Adrenal gland (tissue), 12 donors: ENCODE data around the gene CTDSPL. TPM values are rescaled to one million over a fixed set of nuclear protein-coding genes. Genes with fewer than 3 reads are reported as not detected.

ENCODE experiments used
- DNase-seq, 7 donors: peaks; one replicate each; pipeline ENCODE4 v3.0.0-alpha.2; 2019 to 2020
- H3K27ac ChIP-seq, 5 donors: fragments of 200-600 bp; sonication (generic) in 4 of 5; 1 replicate in 3 of 5; 2 replicates in 2 of 5; pipeline versions ENCODE4 v1.5.1 to v1.8.0; 2016 to 2020; ENCODE audit warnings: mild to moderate bottlenecking in 1 of 5
- H3K27me3 ChIP-seq: fragments of 200-600 bp; 2 replicates; pipeline ENCODE4 v1.8.0; 2021
- H3K36me3 ChIP-seq, 2 donors: fragments of 200-600 bp; replicated peaks in 1 of 2; 1 replicate in 1 of 2; 2 replicates in 1 of 2; pipeline versions ENCODE4 v1.5.1 to v1.8.0; 2018 to 2022
- H3K4me1 ChIP-seq, 2 donors: fragments of 200-600 bp; replicated peaks in 1 of 2; 1 replicate in 1 of 2; 2 replicates in 1 of 2; pipeline versions ENCODE4 v1.5.1 to v1.8.0; 2018 to 2021
- H3K4me3 ChIP-seq, 4 donors: fragments of 200-600 bp; sonication (generic) in 3 of 4; one replicate each; pipeline ENCODE4 v1.5.1; 2016 to 2018
- H3K9me3 ChIP-seq, 3 donors: fragments of 200-600 bp; sonication (generic) in 1 of 3; replicated peaks in 1 of 3; 1 replicate in 2 of 3; 2 replicates in 1 of 3; pipeline versions ENCODE4 v1.5.1 to v1.8.0; 2016 to 2021
- POLR2A ChIP-seq, 2 donors: fragments of 450-650 bp; IDR thresholded peaks; one replicate each; pipeline ENCODE4 v1.6.1; 2017; ENCODE audit warnings: antibody characterized with exemption in 2 of 2, mild to moderate bottlenecking in 2 of 2, moderate library complexity in 1 of 2
- WGBS, 4 donors: extraction: QIAGEN DNeasy Blood & Tissue Kit in 2 of 4; methylation state at CpG; one replicate each; pipeline versions ENCODE4 v1.1.5 to v1.1.7; 2013 to 2017; 5-methylcytosine and 5-hydroxymethylcytosine counted together
- intact Hi-C, 2 donors: fragments of 100-400 bp; cut with DNase I; formaldehyde crosslinking; loops; one replicate each; pipeline versions ENCODE4 v1.14.1 to v1.15.0; 2022 to 2023
- polyA plus RNA-seq, 3 donors: library from polyadenylated mRNA; stranded (reverse); fragments of 200-250 nt in 2 of 3; fragments of 350-450 nt in 1 of 3; fragmentation: Illumina TruSeq in 1 of 3; extraction: RNeasy Lipid Tissue Mini Kit (QIAGEN cat#74804) in 1 of 3; gene quantifications; one replicate each; pipeline ENCODE4 v1.2.3, GENCODE V29; 2013 to 2014
- total RNA-seq, 9 donors: library from RNA; depleted of rRNA in 4 of 9; stranded (reverse); fragments of >200 nt in 4 of 9; fragments of 120-200 nt in 1 of 9; fragmentation: NEBNext Ultra II Directional in 1 of 9; extraction: Animal tissue kit (Norgen Biotek cat#: 25700) in 1 of 9; gene quantifications; one replicate each; pipeline versions ENCODE4 v1.1.0 to v1.2.4, GENCODE V29; 2013 to 2023
- TF ChIP-seq, protein P1 (sequence below), 6 experiments: fragments of 450-650 bp in 4 of 6; fragments of 200-600 bp in 2 of 6; sonication (generic) in 1 of 6; IDR thresholded peaks; 1 replicate in 5 of 6; 2 replicates in 1 of 6; pipeline versions ENCODE4 v1.5.1 to v1.8.0; 2016 to 2021; ENCODE audit warnings: antibody characterized with exemption in 6 of 6, mild to moderate bottlenecking in 2 of 6, moderate library complexity in 1 of 6
- donor health status: healthy with polysubstance abuse.
- donor health status: Bipolar disorder and iron deficiency.
- donor health status: DM: yes; HTN: yes; CAD: no.
- donor health status: DM: no; HTN: no; CAD: no.
- donor health status: DM: no; HTN: no; CAD: no.
- donor health status: DM: yes; HTN: yes; CAD: no.

The CTDSPL gene
- total and polyA plus RNA-seq, 12 donors: 6.4 to 27.7 (median 16.0) TPM

DNA sequence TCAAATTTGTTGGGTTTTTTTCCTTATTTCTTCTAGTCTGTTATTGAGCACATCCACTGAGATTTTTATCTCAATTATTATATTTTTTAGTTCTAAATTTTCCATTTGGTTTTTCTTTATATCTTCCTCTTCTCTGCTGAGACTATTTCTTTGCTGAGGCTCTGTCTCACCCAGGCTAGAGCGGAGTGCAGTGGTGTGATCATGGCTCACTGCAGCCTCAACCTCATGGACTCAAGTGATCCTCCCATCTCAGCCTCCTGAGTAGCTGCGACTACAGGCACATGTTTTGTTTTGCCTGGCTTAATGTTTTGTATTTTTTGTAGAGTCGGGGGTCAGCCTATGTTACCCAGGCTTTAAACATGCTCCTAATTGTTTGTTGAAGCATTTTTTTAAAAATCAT lies 10.2 kb downstream of the CTDSPL start:
- TF ChIP-seq POLR2A (IDR thresholded peaks at IDR 0.05): no peak
- TF ChIP-seq, protein P1, sequence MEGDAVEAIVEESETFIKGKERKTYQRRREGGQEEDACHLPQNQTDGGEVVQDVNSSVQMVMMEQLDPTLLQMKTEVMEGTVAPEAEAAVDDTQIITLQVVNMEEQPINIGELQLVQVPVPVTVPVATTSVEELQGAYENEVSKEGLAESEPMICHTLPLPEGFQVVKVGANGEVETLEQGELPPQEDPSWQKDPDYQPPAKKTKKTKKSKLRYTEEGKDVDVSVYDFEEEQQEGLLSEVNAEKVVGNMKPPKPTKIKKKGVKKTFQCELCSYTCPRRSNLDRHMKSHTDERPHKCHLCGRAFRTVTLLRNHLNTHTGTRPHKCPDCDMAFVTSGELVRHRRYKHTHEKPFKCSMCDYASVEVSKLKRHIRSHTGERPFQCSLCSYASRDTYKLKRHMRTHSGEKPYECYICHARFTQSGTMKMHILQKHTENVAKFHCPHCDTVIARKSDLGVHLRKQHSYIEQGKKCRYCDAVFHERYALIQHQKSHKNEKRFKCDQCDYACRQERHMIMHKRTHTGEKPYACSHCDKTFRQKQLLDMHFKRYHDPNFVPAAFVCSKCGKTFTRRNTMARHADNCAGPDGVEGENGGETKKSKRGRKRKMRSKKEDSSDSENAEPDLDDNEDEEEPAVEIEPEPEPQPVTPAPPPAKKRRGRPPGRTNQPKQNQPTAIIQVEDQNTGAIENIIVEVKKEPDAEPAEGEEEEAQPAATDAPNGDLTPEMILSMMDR (IDR thresholded peaks at IDR 0.05): no peak
- Histone ChIP-seq H3K36me3 (no peaks in the 10 kb centered on the region), H3K9me3 (no peaks in the 10 kb centered on the region), H3K27me3 (no peaks in the 10 kb centered on the region), H3K4me1 (no peaks in the 10 kb centered on the region), H3K27ac (no peak overlapping the region), H3K4me3 (no peak overlapping the region)
- DNase-seq: no peak
- intact Hi-C loops: no loop called here
- 93 to 98% (median 96%) methylated on average over 3 of the region's 3 CpGs for WGBS, 4 donors

DNA sequence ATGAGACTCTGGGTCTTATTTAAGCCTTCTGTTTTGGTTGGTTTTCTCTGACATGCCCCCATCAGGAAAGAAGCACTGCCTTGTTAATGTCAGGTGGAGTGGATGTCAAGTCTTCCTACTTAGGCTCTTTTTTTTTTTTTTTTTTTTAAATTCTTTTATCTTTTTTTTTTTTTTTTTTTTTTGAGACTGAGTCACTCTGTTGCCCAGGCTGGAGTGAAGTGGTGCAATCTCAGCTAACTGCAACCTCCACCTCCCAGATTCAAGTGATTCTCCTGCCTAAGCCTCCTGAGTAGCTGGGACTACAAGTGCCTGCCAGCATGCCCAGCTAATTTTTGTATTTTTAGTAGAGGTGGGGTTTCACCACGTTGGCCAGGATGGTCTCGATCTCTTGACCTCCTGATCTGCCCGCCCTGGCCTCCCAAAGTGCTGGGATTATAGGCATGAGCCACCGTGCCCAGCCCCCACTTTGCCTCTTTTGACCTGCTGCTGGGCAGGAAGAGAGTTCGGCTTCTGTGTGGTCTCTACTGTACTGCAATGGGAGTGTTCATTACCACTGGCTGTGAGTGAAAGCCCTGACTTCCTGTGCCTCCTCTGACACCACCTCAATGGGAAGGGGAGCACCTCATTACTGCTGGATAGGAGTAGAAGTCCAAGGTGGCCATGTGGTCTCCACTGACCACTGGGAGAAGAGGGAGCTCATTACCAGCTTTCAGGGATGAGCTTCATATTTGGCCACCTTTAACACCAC lies 10.9 kb downstream of the CTDSPL start:
- no peaks in the 10 kb centered on the region for H3K36me3 ChIP-seq
- no peaks in the 10 kb centered on the region for H3K4me1 ChIP-seq
- peak in 1 of 7 donors; percentile 43 for DNase-seq
- no peak overlapping the region for H3K4me3 ChIP-seq
- WGBS, 4 donors: 92 to 96% (median 94%) methylated on average over 5 of the region's 5 CpGs
- intact Hi-C loops: no loop called here
- TF ChIP-seq POLR2A (IDR thresholded peaks at IDR 0.05): no peak
- TF ChIP-seq, protein P1 (IDR thresholded peaks at IDR 0.05): no peak
- no peaks in the 10 kb centered on the region for H3K9me3 ChIP-seq
- H3K27ac ChIP-seq: no peak overlapping the region
- no peaks in the 10 kb centered on the region for H3K27me3 ChIP-seq

DNA sequence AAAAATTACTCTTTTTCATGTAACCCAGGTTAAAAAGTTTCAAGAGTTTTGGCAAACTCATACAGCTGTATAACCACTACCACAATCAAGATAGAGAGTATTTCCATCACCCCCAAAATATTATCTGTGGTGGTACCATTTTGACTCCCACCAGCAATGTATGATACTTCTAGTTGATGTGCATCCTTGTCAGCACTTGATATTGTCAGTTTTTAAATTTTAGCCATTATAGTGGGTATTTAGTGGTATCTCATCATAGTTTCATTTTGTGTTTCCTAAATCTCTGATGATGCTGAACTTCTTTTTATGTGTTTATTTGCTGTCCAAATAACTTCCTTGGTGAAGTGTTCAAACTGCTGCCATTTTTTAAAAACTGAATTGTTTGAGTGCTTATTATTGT lies 14.6 kb downstream of the CTDSPL start:
- Histone ChIP-seq H3K4me1 (no peaks in the 10 kb centered on the region), H3K36me3 (no peaks in the 10 kb centered on the region), H3K27ac (no peak overlapping the region), H3K4me3 (no peak overlapping the region), H3K9me3 (no peaks in the 10 kb centered on the region), H3K27me3 (no peaks in the 10 kb centered on the region)
- no peak for DNase-seq
- intact Hi-C loops: no loop called here
- TF ChIP-seq, protein P1 (IDR thresholded peaks at IDR 0.05): no peak
- TF ChIP-seq POLR2A (IDR thresholded peaks at IDR 0.05): no peak

DNA sequence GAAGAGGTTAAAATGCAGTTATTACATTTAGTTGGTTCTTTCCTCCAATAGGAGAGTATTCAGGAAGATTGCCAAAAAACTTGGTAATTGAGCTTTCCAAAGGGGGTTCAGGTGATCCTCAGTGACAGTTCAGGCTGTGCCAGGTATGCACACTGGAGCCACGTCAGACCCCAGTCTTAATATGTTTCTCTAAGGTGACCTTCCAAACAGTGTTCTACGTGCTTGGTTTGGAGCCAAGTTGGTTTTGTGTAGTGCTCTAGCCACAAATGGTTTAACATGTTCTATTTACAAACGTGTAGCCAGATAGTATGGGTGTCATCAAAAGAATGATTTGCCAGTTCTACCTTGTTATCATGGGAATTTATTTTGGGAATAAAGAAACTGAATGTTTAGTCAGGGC lies 21.0 kb downstream of the CTDSPL start:
- WGBS, 4 donors: 49 to 67% (median 52%) methylated on average over 3 of the region's 3 CpGs
- TF ChIP-seq, protein P1 (IDR thresholded peaks at IDR 0.05): no peak
- no peak for TF ChIP-seq POLR2A (IDR thresholded peaks at IDR 0.05)
- Histone ChIP-seq H3K27me3 (no peaks in the 10 kb centered on the region), H3K4me1 (peaks cover 0 to 11% of the 10 kb centered on the region in 2 donors), H3K9me3 (no peaks in the 10 kb centered on the region), H3K4me3 (no peak overlapping the region), H3K36me3 (no peaks in the 10 kb centered on the region), H3K27ac (no peak overlapping the region)
- no peak for DNase-seq
- intact Hi-C loops: no loop called here
